HepG2 (cell line): Measurements from ENCODE around the gene ZNF669. TPM values are rescaled to one million over a fixed set of nuclear protein-coding genes. Genes with fewer than 3 reads are reported as not detected.

ENCODE experiments used
- ATAC-seq: fragments of 200-7000 bp; cut with Tn5 transposase; 3 replicates; pipeline ENCODE4 v1.9.1; 2020; ENCODE audit warnings: mild to moderate bottlenecking, moderate library complexity
- BruUV-seq: library from RNA; stranded (reverse); fragments of 400-500 nt; replicated peaks from 2 replicates; lab custom pipeline; 2021; lab: Mats Ljungman, UMichigan
- CTCF ChIA-PET: fragments of 300-600 bp; formaldehyde crosslinking; extraction: SDS; loops from one replicate; lab custom pipeline; 2021; ENCODE audit warnings: low total read pairs, inconsistent platforms, low intra/inter-chr PET ratio; lab: Yijun Ruan, JAX
- POLR2A ChIA-PET: fragments of 350-600 bp; sonication (Branson Sonifier 250); formaldehyde crosslinking; loops from one replicate; lab custom pipeline; 2020; ENCODE audit warnings: antibody characterized with exemption, inconsistent platforms; lab: Yijun Ruan, JAX
- DNase-seq: peaks from one replicate; pipeline ENCODE4 v3.0.0-alpha.2; 2015; ENCODE audit warnings: low spot score
- FAIRE-seq: peaks from 3 replicates; lab custom pipeline; 2011; peaks lifted over from hg19 to GRCh38; lab: Jason Lieb, UNC
- H2AFZ ChIP-seq: one replicate; pipeline ENCODE4 v1.6.1; 2011; ENCODE audit warnings: low read length, inconsistent platforms
- H3K27ac ChIP-seq: fragments of 300-600 bp; 3 replicates; pipeline ENCODE4 v1.8.0; 2011; ENCODE audit warnings: mixed run types, mild to moderate bottlenecking, mixed read lengths, low read length, inconsistent platforms; ENCODE audit not compliant: insufficient read depth; ENCODE audit errors: extremely low read length
- H3K27me3 ChIP-seq, 2 experiments: fragments of 200-600 bp in 1 of 2; 2 replicates in 1 of 2; 3 replicates in 1 of 2; pipeline versions ENCODE4 v1.6.0 to v1.8.0; 2011; ENCODE audit warnings: low read length in 2 of 2, mild to moderate bottlenecking in 2 of 2, moderate library complexity in 2 of 2, inconsistent platforms in 1 of 2; ENCODE audit not compliant: insufficient read depth in 2 of 2, control insufficient read depth in 1 of 2
- H3K36me3 ChIP-seq, 2 experiments: fragments of 200-600 bp in 1 of 2; replicated peaks in 1 of 2; 2 replicates in 1 of 2; 3 replicates in 1 of 2; pipeline versions ENCODE4 v1.5.1 to v1.8.0; 2011; ENCODE audit warnings: low read length in 2 of 2, inconsistent platforms in 1 of 2; ENCODE audit not compliant: insufficient read depth in 2 of 2, control insufficient read depth in 1 of 2
- H3K4me1 ChIP-seq: 2 replicates; pipeline ENCODE4 v1.5.1; 2012; ENCODE audit warnings: low read length, inconsistent platforms; ENCODE audit not compliant: insufficient read depth
- H3K4me2 ChIP-seq: 2 replicates; pipeline ENCODE4 v1.6.0; 2011; ENCODE audit warnings: low read depth, low read length, inconsistent platforms
- H3K4me3 ChIP-seq, 3 experiments: fragments of 200-600 bp in 1 of 3; sonication (generic), shearing (Covaris generic) in 1 of 3; replicated peaks in 1 of 3; 2 replicates each; pipeline ENCODE4 v1.5.1; 2011 to 2016; ENCODE audit warnings: low read length in 3 of 3, inconsistent platforms in 2 of 3, low read depth in 2 of 3, mild to moderate bottlenecking in 2 of 3, control low read depth in 1 of 3, mixed read lengths in 1 of 3; ENCODE audit not compliant: insufficient read depth in 1 of 3
- H3K79me2 ChIP-seq: one replicate; pipeline ENCODE4 v1.6.1; 2011; ENCODE audit warnings: low read length, inconsistent platforms; ENCODE audit not compliant: insufficient read depth
- H3K9ac ChIP-seq: 2 replicates; pipeline ENCODE4 v1.6.0; 2011; ENCODE audit warnings: mild to moderate bottlenecking, low read depth, low read length, inconsistent platforms; ENCODE audit not compliant: insufficient read depth
- H3K9me3 ChIP-seq: 2 replicates; pipeline ENCODE4 v1.5.1; 2012; ENCODE audit warnings: mild to moderate bottlenecking, low read length
- H4K20me1 ChIP-seq: 2 replicates; pipeline ENCODE4 v1.6.0; 2011; ENCODE audit warnings: inconsistent platforms, mild to moderate bottlenecking, low read length, moderate library complexity; ENCODE audit not compliant: insufficient read depth
- HMGA1 ChIP-seq: sonication (generic); formaldehyde crosslinking; conservative IDR thresholded peaks from 2 replicates; pipeline ENCODE4 v1.4.0; 2020; ENCODE audit warnings: missing genetic modification reagents
- KAT8 ChIP-seq: IDR thresholded peaks from 2 replicates; pipeline ENCODE4 v1.6.1; 2016; ENCODE audit warnings: missing genetic modification reagents, missing compliant biosample characterization
- MTERF4 ChIP-seq: sonication (generic); formaldehyde crosslinking; IDR thresholded peaks from 2 replicates; pipeline ENCODE4 v1.8.0; 2023; ENCODE audit warnings: mild to moderate bottlenecking, missing genetic modification reagents
- RBM39 ChIP-seq: fragments of 200-400 bp; formaldehyde crosslinking; IDR thresholded peaks from one replicate; pipeline ENCODE4 v1.6.1; 2018; ENCODE audit warnings: antibody characterized with exemption, mild to moderate bottlenecking, low read depth, low read length; ENCODE audit not compliant: poor library complexity, severe bottlenecking
- RFX3 ChIP-seq: IDR thresholded peaks from 2 replicates; pipeline ENCODE4 v1.6.1; 2016; ENCODE audit warnings: missing biosample characterization, missing genetic modification reagents
- SP2 ChIP-seq: sonication (generic); formaldehyde crosslinking; IDR thresholded peaks from 2 replicates; pipeline ENCODE4 v1.5.1; 2020; ENCODE audit warnings: mild to moderate bottlenecking, missing genetic modification reagents
- ZBTB38 ChIP-seq: sonication (generic); formaldehyde crosslinking; IDR thresholded peaks from 2 replicates; pipeline ENCODE4 v1.5.1; 2020; ENCODE audit warnings: mild to moderate bottlenecking, missing genetic modification reagents
- ZNF224 ChIP-seq: sonication (generic); formaldehyde crosslinking; IDR thresholded peaks from 2 replicates; pipeline ENCODE4 v1.5.0; 2020; ENCODE audit warnings: mild to moderate bottlenecking, missing genetic modification reagents
- ZNF230 ChIP-seq: sonication (generic); formaldehyde crosslinking; IDR thresholded peaks from 2 replicates; pipeline ENCODE4 v1.4.0; 2020; ENCODE audit warnings: mild to moderate bottlenecking, missing genetic modification reagents
- ZNF234 ChIP-seq: sonication (generic); formaldehyde crosslinking; conservative IDR thresholded peaks from 2 replicates; pipeline ENCODE4 v1.5.1; 2020; ENCODE audit warnings: mild to moderate bottlenecking, missing genetic modification reagents
- ZNF382 ChIP-seq: sonication (generic); formaldehyde crosslinking; IDR thresholded peaks from 2 replicates; pipeline ENCODE4 v1.5.0; 2020; ENCODE audit warnings: missing genetic modification reagents, mild to moderate bottlenecking, borderline replicate concordance
- ZNF878 ChIP-seq: sonication (generic); formaldehyde crosslinking; IDR thresholded peaks from 2 replicates; pipeline ENCODE4 v1.8.1; 2023; ENCODE audit warnings: mild to moderate bottlenecking, missing genetic modification reagents, moderate library complexity
- ZSCAN21 ChIP-seq: sonication (generic); formaldehyde crosslinking; IDR thresholded peaks from 2 replicates; pipeline ENCODE4 v1.8.0; 2022; ENCODE audit warnings: mild to moderate bottlenecking, missing genetic modification reagents, moderate library complexity, borderline replicate concordance
- WGBS: methylation state at CpG from one replicate; pipeline ENCODE4 v1.1.6; 2017; ENCODE audit warnings: low lambda C conversion rate; 5-methylcytosine and 5-hydroxymethylcytosine counted together
- in situ Hi-C: cut with HindIII; loops from 2 replicates; pipeline ENCODE4 v1.10.0; 2017; ENCODE audit warnings: low pct_unique_long_range_greater_than_20kb; ENCODE audit not compliant: extremely low pct_ligation_motif_present
- intact Hi-C: fragments of 100-400 bp; cut with micrococcal nuclease; formaldehyde crosslinking; loops from one replicate; pipeline ENCODE4 v1.10.0; 2022; ENCODE audit not compliant: unreplicated experiment
- polyA plus RNA-seq, 8 experiments: library from polyadenylated mRNA; depleted of rRNA in 3 of 8; stranded (reverse) in 7 of 8; unstranded in 1 of 8; fragments of >200 nt; fragmentation: Illumina TruSeq in 4 of 8; extraction: Trizol in 4 of 8; gene quantifications; 2 replicates each; pipeline versions ENCODE4 v1.2.1 to v1.2.3, GENCODE V29; 2011 to 2016; ENCODE audit warnings: low read depth in 4 of 8, missing spikeins in 1 of 8, mixed read lengths in 1 of 8; ENCODE audit not compliant: insufficient read depth in 1 of 8
- total RNA-seq, 5 experiments: library from RNA; depleted of rRNA; stranded (reverse); fragments of >200 nt; fragmentation: Illumina TruSeq; extraction: Trizol; gene quantifications; 2 replicates each; pipeline ENCODE4 v1.2.3, GENCODE V29; 2016; ENCODE audit warnings: low read depth in 1 of 5

Gene ZNF669
- total and polyA plus RNA-seq, 2 of the 13 experiments (the other 11 are each of a cell fraction or from before 2014, with no cell fraction given) = 3.1 to 14.6 TPM

DNA sequence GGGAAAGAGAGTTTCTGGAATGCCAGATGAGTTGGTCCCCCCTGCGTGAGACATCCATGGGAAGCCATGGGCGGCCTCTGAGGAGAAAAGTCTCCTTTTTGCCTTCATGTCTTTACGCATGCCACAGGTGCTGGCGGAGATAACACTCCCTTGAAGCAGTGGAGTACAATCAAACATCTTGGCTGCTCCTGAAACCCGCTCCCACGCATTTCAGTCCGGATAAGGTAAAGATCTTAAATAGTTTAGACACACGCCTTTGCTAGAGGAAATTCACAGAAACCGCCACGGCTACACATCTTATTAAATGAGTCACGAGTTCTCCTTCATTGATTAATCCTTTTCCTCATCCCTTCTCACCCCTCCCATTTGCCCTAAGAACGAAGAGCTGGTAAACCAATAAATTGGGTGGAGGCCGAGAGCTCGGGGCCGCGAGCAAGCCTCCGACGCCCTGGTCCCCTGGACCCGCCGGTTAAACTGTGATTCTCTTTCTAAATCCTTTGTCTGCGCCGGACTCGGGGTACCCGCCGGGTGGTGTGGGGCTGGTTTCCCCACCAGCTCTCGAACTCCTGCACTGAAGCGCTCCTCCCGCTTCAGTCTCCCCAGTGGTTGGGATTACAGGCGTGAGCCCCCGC, 6.6 kb upstream of the ZNF669 start:
- WGBS = 52% methylated on average over 30 of the region's 30 CpGs

More for the DNA sequence above, 6.6 kb upstream of the ZNF669 start:
- H3K4me3 ChIP-seq = peak overlapping the region; percentile 71 to 82 (median 77)
- FAIRE-seq (no peak), DNase-seq (no peak), ATAC-seq (no peak)
- peaks cover 46% of the 10 kb centered on the region for H3K4me1 ChIP-seq
- H3K79me2 ChIP-seq = peaks cover 4% of the 10 kb centered on the region
- intact Hi-C loops (loop anchor here (5.0 to 10.0 kb wide), 4 partner anchors 103 to 222 kb away; partner anchors contain the start of genes AHCTF1, ZNF496 and ZNF695), in situ Hi-C loops (no loop called here)
- H3K9me3 ChIP-seq = no peaks in the 10 kb centered on the region
- ChIA-PET POLR2A (no interaction called here), CTCF (no interaction called here)
- H4K20me1 ChIP-seq = no peaks in the 10 kb centered on the region
- peak overlapping the region; percentile 83 for H3K4me2 ChIP-seq
- TSS peak; percentile 58 for BruUV-seq
- H3K27me3 ChIP-seq = no peaks in the 10 kb centered on the region
- H2AFZ ChIP-seq = no peak overlapping the region
- H3K27ac ChIP-seq = peak overlapping the region; percentile 85
- H3K9ac ChIP-seq = peak overlapping the region; percentile 79
- H3K36me3 ChIP-seq = no peaks in the 10 kb centered on the region
- TF ChIP-seq ZNF878 (CRISPR knock-in tag) (peak; percentile 51; the same call in 1 of the 2 replicates), ZSCAN21 (CRISPR knock-in tag) (0 out of 2 replicates have a peak, but pooled peaks have one; percentile 6), ZNF230 (CRISPR knock-in tag) (0 out of 2 replicates have a peak, but pooled peaks have one; percentile 50), MTERF4 (CRISPR knock-in tag) (0 out of 2 replicates have a peak, but pooled peaks have one; percentile 30), ZNF234 (CRISPR knock-in tag) (0 out of 2 replicates have a peak, but pooled peaks have one; percentile 7), ZNF382 (CRISPR knock-in tag) (no peak), RBM39 (peak; percentile 24), RFX3 (CRISPR knock-in tag) (no peak), ZNF224 (CRISPR knock-in tag) (no peak), HMGA1 (CRISPR knock-in tag) (no peak), KAT8 (peak; percentile 19; the same call in 1 of the 2 replicates), SP2 (0 out of 2 replicates have a peak, but pooled peaks have one; percentile 20), ZBTB38 (CRISPR knock-in tag) (0 out of 2 replicates have a peak, but pooled peaks have one; percentile 26)
